Right renal pelvis (tissue), 4 donors: Measurements from ENCODE around the gene MX1. TPM values are rescaled to one million over a fixed set of nuclear protein-coding genes. Genes with fewer than 3 reads are reported as not detected.

Experiments used
- DNase-seq, 4 donors: peaks; one replicate each; pipeline ENCODE4 v3.0.0-alpha.2; 2013; ENCODE audit warnings: low read depth in 4 of 4, low spot score in 3 of 4, missing footprints in 1 of 4
- polyA plus RNA-seq, 4 donors: library from polyadenylated mRNA; unstranded; fragments of 120-200 nt; gene quantifications; one replicate each; pipeline ENCODE4 v1.2.1, GENCODE V29; 2013; ENCODE audit not compliant: insufficient read length in 4 of 4

The MX1 gene
- polyA plus RNA-seq, 4 donors: 6.4 to 9.7 (median 8.6) TPM

- DNase-seq: no peak
These were observed 32.5 kb downstream of the MX1 start for GRCh38 chr21:41458559-41458958.

- DNase-seq: no peak
These were observed 34.0 kb downstream of the MX1 start for GRCh38 chr21:41459884-41460534.

- peak in 2 of 4 donors; percentile 33 to 38 for DNase-seq
These were observed 34.8 kb downstream of the MX1 start for GRCh38 chr21:41460578-41461527.

- no peak for DNase-seq
These were observed 39.2 kb downstream of the MX1 start for GRCh38 chr21:41465176-41465781.

GRCh38 chr21:41466024-41466820 is 40.2 kb downstream of the MX1 start:
- DNase-seq: no peak

- no peak for DNase-seq
These were observed 44.0 kb downstream of the MX1 start for GRCh38 chr21:41470054-41470453.

GRCh38 chr21:41472753-41473548 is 46.9 kb downstream of the MX1 start:
- DNase-seq: no peak

GRCh38 chr21:41475714-41476420 is 49.8 kb downstream of the MX1 start:
- DNase-seq: no peak

GRCh38 chr21:41477641-41478318 is 51.7 kb downstream of the MX1 start:
- DNase-seq: no peak

GRCh38 chr21:41478319-41479177 is 52.5 kb downstream of the MX1 start:
- DNase-seq: no peak

GRCh38 chr21:41479686-41480085 is 53.6 kb downstream of the MX1 start:
- DNase-seq: no peak

- DNase-seq: no peak
These were observed 54.1 kb downstream of the MX1 start for GRCh38 chr21:41480086-41480690.

GRCh38 chr21:41481191-41481590 is 55.2 kb downstream of the MX1 start:
- no peak for DNase-seq

- DNase-seq: no peak
These were observed 56.3 kb downstream of the MX1 start for GRCh38 chr21:41482301-41482700.

- no peak for DNase-seq
These were observed 56.9 kb downstream of the MX1 start for GRCh38 chr21:41482980-41483379.

GRCh38 chr21:41483415-41483814 is 57.4 kb downstream of the MX1 start:
- no peak for DNase-seq

- no peak for DNase-seq
These were observed 57.9 kb downstream of the MX1 start for GRCh38 chr21:41483973-41484372.
